NCI-H1694 treated with DMSO at 0.1 percent for 48 hours (cell line): ENCODE results near the gene MCM5.
"Not testable (repeated sequence)": the region's sequence is repeated elsewhere in the genome, so short reads cannot be mapped to it uniquely, and the experiment has no call there.

Experiments used
- DNase-seq: peaks from one replicate; lab custom pipeline; 2025; lab: John Stamatoyannopoulos, UW

The MCM5 gene

DNA sequence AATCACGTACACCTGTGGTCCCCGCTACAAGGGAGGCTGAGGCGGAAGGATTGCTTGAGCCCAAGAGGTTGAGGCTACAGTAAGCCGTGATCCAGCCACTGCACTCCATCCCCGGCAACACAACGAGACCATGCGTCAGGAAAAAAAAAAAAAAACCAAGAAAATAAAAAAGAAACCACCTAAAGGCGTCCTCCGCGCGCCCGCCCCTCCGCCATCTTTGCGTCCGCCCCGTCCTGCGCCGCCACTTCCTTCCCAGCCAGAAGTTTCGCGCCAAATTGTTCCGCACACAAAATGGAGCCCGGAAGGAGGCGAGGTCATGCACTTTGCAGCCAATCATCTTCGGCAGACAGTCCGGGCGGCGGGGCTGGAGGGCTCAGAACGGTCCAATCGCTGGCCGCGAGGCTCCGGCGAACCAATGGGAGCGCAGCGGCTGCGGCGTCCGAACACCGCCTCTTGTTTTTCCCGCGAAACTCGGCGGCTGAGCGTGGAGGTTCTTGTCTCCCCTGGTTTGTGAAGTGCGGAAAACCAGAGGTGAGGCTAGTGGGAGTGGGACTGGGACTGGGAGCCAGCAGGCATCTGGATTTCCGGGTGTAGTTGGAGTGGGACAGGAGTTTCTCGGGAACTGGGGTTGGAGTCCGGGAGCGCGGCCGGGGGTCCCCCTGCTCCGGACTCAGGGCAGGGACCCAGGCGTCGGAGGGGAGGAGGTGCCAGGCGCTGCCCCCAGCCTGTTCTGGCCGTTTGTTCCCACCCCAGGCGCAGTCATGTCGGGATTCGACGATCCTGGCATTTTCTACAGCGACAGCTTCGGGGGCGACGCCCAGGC is at the start of gene MCM5:
Gene MCM5, plus strand, starts transcription at position 463 of the 823 bp plus-strand sequence. Its CDS starts 299 bp downstream, at position 762.
- peak; percentile 91 for DNase-seq

DNA sequence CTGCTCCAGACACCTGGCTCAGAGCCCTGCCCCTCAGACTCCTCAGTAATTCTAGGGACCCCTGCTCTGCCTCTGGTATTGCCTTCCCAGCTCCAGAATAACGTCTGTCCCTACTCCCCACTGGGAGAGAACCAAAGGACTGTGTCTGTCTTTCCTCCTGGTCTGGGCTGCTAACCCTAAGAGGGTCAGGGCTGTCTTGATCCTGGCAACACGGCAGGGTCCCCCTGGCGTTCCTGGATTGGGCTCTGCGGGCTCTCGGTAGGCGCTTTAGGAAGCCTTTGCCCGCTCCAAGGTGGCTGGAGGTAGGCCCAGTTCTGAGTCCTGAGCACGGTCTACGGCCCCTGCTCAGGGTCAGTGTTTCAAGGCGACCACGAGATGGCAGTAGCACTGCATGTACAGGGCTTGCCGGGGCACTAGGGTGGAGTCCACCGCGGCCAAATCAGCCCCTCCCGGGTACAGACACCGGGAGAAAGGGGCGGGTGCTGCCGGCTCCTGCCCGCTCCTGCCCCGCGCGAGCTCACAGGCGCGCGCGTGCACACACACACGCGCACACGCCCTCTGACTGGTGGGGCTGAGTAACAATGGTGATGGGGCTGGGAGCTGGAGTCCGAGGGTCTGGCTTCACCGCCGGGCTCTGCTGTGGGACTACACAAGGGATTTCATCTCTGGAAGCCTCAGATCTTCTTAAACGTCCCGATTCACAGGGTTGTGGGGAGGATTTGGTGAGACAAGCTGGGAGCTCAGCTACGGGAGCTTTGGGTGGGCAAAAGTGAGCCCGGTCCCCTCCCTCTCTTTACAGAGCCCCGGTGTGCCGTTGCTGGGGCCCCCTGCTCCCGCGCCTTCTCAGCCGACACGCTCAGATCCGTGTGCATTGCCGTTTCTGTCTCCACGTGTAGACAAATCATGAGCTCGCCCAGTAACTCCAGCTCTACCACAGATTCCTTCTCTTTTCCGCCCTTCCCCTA is 49.1 kb upstream of the MCM5 start:
- peak; percentile 73 for DNase-seq

DNA sequence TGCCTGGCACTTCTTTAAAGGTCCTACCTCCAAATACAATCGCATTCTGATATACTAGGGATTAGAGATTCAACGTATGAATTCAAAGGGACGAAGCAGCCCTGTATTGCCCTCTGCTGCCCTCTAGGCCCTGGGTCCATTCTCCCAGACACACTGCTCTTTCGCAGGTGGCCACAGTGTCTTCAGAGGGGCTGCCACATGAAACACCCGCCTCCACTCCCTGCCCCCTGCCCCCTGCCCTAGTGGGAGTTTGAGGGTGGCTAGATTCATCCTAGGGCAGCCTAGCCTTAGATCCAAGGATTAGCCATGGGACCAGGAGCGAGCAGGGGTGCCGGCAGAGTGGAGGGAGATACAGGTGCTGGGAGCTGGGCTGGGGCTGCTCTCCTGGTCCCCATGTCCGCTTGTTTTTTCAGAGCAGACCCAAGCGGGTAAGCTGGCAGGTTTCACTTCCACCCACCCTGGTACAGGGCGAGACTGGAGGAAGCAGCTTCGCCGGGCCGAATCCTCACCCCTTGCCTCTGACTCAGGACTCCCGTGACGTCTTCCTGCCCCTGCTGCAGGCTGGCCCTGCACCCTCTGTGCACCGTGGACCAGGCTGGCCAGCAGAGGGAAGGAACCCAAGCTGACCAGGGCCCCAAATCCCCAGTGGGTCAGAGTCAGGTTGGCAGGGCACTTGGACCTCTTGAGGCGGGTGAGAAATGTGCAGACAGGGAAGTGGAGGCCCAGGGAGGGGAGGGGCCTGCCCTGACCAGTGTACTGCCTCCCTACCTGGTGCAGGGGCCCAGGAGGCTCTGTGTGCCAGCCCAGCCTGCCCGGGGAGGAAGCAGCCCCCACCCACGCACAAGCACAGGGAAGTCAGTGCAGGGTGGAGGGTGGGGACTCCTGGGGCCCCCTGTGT is 47.5 kb upstream of the MCM5 start:
- no peak for DNase-seq

DNA sequence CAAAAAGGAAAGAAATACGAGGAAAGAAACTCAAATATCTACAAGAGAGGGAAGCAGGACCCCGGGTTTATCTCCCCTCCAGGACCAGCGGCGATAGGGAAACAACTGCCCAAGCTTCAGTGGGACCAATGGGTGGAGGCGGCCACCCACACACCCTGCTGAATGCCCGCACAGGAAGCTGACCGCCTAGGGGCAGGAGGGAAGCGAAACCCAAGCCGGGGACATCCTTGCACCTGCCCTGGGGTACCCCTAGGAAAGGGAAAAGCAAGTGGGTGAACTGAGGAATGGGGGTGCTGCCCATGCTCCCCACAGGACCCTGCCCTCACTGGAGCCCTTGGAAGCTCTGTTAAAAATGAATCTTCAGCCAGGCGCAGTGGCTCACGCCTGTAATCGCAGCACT is 46.6 kb upstream of the MCM5 start:
- no peak for DNase-seq

DNA sequence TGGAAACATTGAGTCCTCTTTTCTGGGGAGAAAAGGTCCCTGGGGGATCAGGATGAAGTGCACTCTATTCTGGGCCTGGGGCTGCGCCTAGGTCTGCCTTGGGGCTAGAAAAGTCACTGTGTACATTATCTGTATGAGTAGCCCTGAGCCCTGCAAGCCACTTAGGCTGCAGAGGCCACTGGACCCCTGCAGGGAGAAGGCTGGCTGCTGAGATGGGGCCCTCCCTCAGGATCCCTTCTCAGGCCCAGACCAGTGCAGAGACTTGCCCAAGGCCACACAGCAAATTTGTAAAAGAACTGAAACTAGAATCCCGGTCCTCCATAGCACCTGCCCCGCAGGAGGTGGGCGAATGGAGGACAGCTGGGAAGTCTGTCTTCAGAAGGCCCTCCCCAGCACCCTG is 45.9 kb upstream of the MCM5 start:
- no peak for DNase-seq

DNA sequence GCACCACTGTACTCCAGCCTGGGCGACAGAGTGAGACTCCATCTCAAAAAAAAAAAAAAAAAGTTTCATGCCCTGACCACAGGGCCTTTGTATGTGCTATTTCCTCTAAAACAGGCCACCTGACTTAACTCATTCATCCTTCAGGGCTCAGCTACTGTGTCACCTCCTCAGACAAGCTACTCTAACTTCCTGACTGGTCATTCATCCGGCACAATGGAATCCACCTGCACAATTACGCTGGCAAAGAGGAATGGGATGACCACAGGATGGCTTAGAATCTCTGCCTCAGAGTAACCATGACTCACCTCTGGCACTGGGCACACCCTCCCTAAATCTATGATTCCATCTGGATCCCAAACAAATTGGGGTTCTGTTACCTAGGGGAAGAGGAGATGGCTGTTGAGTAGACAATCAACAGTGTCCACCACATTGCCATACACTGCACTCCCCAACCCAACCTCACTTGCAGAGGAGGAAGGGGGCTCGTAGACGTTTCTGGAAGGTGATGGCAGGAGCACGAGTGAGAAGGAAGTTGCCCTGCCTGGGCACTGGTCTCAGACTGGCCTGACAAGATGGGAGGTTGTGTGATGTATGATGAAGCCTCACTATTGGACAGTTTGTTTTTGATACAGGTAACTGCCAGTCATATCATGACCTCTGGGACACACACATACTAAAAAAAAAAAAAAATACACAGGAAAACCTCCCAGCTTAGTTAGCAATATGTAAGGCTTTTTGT is 41.9 kb upstream of the MCM5 start:
- no peak for DNase-seq

- no peak for DNase-seq
Measured at GRCh38 chr22:35359380-35360065, 40.4 kb upstream of the MCM5 start.

GRCh38 chr22:35361001-35361558 is 38.9 kb upstream of the MCM5 start:
- DNase-seq = no peak

- DNase-seq = no peak
Measured at GRCh38 chr22:35363566-35364086, 36.3 kb upstream of the MCM5 start.

GRCh38 chr22:35364230-35364629 is 35.7 kb upstream of the MCM5 start:
- DNase-seq = not testable (repeated sequence)

GRCh38 chr22:35367331-35367886 is 32.5 kb upstream of the MCM5 start:
- DNase-seq = no peak

GRCh38 chr22:35368386-35368785 is 31.6 kb upstream of the MCM5 start:
- no peak for DNase-seq

GRCh38 chr22:35369996-35370395 is 29.9 kb upstream of the MCM5 start:
- no peak for DNase-seq

GRCh38 chr22:35373781-35374180 is 26.2 kb upstream of the MCM5 start:
- no peak for DNase-seq

DNA sequence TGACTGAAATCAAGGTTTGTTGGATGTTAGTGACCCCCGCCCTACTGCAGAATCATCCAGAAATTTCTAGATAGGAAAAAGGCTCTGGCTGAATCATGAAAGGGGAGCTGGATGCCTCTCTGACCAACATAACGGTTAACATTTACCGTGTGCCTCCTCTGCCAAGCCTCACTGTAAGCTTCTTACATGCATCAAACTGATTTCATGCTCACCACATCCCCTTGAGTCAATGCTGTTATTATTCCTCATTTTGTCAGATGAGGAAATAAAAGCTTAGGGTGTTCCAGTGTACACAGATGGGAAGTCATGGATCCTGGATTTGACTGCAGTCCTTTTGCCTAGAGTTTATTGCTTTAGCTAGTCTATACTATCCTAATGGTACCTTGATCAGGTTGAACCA is 24.9 kb upstream of the MCM5 start:
- no peak for DNase-seq

GRCh38 chr22:35375526-35375925 is 24.4 kb upstream of the MCM5 start:
- DNase-seq = no peak

DNA sequence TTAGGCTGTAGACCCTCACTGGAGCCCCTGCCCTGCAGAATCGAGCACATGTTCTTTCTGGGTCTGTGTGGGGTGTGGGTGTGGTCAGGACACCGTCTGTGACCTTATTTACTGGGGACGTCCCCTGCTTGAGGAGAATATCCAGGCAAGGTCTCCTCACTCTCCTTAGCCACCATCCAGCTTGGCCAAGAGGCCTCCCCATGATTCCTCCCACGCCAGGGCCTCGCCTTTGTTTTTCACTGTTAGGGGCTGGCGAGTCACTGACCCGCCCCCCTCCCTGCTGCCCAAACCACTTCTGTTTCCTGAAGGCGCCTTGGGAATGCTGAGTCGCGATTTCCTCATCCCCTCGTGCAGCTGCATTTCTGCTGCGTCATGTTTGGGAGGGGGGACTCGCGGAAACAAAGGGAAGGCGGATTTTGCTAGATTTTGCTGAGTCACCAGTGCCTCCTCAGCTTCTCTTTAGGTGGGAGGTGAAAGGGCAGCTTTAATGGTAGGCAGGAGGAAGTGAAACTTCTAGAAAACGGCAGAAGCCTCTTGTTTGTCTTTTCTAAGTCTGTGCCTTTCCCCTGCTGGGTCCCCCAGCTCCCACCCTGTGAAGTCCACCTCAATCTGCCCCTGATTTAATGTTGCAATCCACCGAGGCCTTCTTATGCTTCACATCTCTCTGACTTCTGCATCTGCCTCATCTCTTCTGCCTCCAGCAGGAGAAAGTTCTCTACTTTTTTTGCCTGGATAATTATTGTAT is 23.0 kb upstream of the MCM5 start:
- DNase-seq = no peak

DNA sequence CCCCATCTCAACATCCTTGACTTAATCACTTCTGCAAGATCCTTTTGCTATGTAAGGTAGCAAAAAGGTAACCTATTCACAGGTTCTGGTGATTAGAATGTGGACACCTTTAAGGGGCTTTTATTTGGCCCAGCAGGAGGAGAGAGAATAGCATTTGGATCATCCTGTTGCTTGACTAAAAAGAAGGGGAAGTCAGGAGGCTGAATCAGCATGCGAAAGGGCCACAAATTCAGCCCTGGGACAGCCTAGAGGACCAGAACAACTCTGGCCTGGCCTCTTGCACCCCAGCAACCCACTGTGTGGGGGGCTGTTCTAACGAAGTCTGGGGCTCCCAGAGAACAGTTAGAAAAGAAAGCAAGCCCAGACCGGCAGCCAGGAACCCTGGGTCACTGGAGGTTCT is 22.2 kb upstream of the MCM5 start:
- DNase-seq = no peak

GRCh38 chr22:35378621-35379020 is 21.3 kb upstream of the MCM5 start:
- no peak for DNase-seq
